ENCODE data around the gene GPHB5.
A peak's percentile ranks its signal among the peaks of the same experiment; 100 is the strongest.
"Not testable (repeated sequence)": the region's sequence is repeated elsewhere in the genome, so short reads cannot be mapped to it uniquely, and the experiment has no call there.

GPHB5 gene

DNA sequence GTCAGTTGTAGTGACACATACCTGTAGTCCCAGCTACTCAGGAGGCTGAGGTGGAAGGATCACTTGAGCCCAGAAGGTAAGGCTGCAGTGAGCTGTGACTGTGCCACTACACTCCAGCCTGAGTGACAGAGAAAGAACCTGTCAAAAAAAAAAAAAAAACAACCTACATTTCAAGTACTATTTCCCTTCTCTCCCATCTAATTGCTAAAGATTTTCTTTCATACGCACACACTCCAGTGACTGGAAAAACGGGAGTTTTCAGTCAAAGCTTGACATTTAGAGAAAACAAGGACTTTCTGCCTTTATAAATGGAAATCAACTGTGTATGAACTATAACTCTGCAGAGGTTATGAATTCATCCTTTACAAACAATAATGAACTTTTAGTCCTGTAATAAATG is 25.9 kb downstream of the GPHB5 start:
- DNase-seq, result no peak

GRCh38 chr14:63290741-63291430 is 27.8 kb downstream of the GPHB5 start:
- DNase-seq, result no peak

DNA sequence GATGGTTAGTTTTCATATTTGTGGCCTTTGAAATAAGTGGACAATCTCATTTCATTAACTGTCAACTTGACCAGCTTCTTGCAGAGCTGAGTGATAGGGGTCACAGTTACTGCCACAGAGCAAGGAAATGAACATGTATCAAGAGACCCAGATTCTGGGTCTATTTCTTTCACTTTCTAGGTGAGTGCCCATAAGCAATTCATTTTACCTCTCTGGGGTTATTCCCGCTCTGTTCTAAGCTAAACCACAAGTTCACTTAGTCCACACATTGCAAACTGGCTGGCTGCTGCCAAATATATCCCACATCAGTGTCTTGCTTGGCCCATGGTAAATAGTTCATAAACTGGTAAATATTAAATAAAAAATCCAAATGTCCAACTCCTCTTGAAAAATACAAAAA is 29.9 kb downstream of the GPHB5 start:
- DNase-seq, result no peak

DNA sequence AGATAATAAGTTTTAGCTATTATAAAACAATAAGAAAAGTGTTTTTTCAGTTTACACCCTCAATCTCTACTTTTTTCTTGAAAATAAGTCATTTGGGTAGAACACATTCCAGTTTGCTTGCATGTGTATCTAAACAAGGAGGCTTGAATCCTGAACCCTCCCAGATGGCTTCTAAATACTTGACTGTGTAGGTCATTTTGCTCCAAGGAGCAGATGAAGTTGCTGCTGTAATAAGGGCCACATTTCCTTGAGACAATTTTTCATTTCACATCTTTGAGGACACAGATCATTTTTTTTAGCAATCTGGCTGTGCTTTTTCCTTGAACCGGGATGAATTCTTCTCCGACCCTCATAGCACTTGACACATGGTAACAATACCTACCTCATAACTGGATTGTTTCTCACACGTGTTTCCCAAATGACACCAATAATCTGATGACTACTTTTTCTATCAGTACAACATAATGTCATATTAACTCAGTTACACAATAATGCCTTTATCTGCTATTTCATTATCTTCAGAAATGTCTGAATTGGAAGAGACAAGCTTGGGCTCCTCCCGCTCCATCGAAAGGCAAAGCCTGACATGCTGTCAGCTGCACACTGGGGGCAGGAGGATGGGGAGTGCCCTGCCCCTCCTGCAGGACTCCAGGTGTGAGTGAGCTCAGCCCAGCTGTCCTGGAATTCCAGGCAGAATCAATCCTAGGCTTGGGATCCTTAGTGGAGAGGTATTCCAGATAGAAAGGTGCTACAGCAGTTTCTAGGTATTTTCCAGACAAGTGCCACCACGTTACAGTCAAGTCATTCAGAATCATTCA is 30.9 kb downstream of the GPHB5 start:
- DNase-seq, result no peak

GRCh38 chr14:63286071-63286470 is 32.7 kb downstream of the GPHB5 start:
- no peak for DNase-seq

GRCh38 chr14:63283884-63284248 is 34.9 kb downstream of the GPHB5 start:
- no peak for DNase-seq

GRCh38 chr14:63282997-63283883 is 35.5 kb downstream of the GPHB5 start:
- DNase-seq, result no peak

- not testable (repeated sequence) for DNase-seq
Measured at GRCh38 chr14:63279933-63280332, 38.8 kb downstream of the GPHB5 start.

- no peak for DNase-seq
Measured at GRCh38 chr14:63277591-63278183, 41.0 kb downstream of the GPHB5 start.

GRCh38 chr14:63276492-63277342 is 42.0 kb downstream of the GPHB5 start:
- peak; percentile 7 for DNase-seq

DNA sequence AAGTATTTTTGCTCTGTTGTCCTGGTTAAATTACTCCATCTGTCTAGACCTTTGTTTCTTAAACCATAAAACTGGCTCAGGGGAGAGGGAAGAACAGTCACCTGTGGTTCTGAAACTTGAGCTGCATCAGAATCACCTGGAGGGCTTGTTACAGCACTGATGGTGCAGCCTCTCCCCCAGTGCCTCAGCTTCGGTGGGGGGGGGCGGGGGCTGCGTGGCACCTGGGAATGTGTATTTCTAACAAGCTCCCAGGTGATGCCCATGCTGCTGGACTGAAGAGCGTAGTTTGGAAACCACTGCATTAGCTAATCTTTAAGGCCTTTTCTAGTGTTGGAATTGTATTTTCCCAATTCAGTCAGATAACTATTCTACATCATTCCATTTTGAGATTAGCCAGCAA is 42.7 kb downstream of the GPHB5 start:
- DNase-seq, result no peak

GRCh38 chr14:63275611-63276010 is 43.1 kb downstream of the GPHB5 start:
- DNase-seq, result no peak

DNA sequence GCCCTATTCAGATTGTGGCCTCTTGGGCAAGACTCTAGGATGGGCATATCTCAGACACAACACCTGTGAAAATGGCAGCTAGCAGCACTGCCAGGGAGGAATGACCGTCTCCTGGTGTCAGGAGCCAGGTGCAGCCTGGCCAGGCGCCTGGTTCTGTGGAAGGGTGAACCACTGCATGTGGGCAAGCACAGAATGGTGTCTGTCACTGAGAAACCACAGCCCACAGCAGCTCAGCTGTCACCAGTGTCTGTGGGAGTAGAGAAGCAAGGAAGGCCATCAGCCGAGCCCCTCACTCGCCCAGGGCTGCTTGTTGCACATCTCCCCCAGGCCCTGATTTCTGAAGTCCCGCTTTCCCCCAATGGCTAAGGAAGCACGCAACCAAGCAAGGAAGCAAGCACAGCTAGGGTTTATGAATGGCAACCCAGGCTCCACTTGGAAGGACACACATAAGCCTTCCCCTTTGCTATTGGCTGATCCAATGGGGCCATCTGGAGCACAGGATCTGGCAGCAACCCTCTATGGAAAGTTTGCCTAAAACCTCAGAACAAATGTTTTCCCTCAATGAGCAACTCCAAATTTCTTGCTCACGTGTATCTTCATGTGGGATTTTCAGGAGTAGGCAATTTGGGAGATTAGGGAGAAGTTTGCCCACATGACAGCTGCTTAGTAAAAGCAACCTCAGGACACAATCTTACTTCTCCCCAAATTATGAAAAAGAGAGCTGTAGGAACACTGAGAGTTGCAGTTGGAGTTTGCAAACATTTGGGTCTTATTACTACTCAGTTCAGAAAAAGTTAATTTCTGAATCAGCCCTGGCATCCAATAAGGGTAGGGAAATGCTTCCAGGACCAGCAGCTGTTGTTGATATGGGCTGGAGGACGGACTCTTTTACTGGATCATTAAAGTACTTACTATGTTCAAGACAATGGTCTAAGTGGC is 44.7 kb downstream of the GPHB5 start:
- DNase-seq, result peak; percentile 29

GRCh38 chr14:63273129-63273528 is 45.6 kb downstream of the GPHB5 start:
- no peak for DNase-seq

DNA sequence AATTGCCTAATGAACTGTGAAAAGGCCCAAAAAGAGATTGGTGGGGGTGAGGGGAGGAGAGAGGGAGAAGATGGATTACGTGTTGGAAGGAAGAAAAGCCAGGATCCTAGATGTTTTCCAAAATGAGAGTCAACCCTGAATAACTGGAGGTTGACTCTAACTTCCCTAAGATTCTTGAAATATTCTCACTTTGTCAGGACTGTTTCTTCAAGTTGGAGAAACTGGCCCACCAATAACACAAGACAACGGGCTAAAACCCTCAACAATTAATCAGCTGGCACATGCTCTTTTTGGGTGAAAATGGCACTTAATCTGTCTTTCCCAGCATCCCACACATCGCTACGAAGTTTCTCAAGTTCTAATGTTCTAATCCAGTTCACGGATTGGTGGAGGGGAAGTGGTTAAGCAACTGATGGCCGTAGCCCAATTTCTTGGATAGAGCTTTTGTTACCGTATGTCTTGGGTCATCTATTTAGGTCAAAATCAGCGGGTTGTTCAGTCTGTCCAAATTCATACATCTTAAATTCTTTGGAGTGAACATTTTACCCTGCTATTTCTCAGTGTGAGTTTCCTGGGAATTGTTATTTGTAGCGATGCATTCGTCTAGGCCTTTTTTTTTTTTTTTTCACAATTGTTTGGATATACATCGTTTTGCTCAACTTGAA is 49.0 kb downstream of the GPHB5 start:
- no peak for DNase-seq

DNA sequence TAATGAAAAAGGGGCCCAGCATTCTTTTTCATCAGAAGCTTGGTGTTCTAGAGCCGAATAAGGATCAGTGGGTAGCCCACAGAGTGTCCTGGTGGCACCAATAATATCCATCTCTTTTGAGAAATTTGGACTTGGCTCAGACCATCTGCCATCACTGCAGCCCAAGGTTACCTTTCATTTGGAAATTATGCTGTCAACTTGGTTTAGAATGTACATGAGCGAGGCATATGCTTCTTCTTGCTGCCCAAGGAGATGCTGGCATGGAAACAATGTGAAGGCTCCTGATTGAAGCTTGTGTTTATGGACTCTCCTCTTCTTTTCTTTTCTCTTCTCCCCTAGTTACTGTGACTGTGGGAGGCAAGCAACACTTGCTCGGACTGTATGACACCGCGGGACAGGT is 50.0 kb downstream of the GPHB5 start:
- DNase-seq, result peak; percentile 15

DNA sequence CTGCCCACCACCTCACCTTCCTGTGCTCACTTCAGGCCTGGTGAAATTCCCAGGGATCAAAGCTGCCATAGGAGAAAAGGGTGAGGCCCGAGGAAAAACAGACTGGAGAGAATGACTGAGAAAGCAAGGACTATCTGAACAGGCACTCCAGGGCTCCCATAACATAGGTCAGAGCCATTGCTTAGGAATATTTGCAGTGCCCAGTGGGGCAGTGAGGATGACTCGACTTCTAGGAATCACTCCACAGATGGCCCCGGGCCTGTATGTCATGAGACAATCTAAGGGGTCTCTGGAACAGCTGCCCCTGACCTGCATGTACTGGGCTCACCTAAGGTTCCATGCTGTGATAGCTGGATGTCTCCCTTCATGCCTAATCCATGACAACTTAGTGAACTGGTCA is 51.6 kb downstream of the GPHB5 start:
- DNase-seq, result no peak

- no peak for DNase-seq
Measured at GRCh38 chr14:63266106-63266505, 52.6 kb downstream of the GPHB5 start.
